KMS-11 (cell line): ENCODE measurements around the gene DDX1.

Source experiments
- H2AFZ ChIP-seq: fragments of 200-600 bp; sonication (generic); 2 replicates; pipeline ENCODE4 v1.6.1; 2016; ENCODE audit warnings: antibody characterized with exemption, mixed run types, low read depth
- H3K27ac ChIP-seq: fragments of 200-600 bp; sonication (generic); 2 replicates; pipeline ENCODE4 v1.6.1; 2016; ENCODE audit warnings: mild to moderate bottlenecking, mixed run types
- H3K27me3 ChIP-seq: fragments of 200-600 bp; sonication (generic); 2 replicates; pipeline ENCODE4 v1.6.1; 2017; ENCODE audit warnings: mild to moderate bottlenecking, low read depth, mixed run types, moderate library complexity; ENCODE audit not compliant: insufficient read depth
- H3K36me3 ChIP-seq: fragments of 200-600 bp; sonication (generic); 2 replicates; pipeline ENCODE4 v1.6.1; 2017; ENCODE audit warnings: mild to moderate bottlenecking, mixed run types; ENCODE audit not compliant: insufficient read depth
- H3K4me1 ChIP-seq: fragments of 200-600 bp; sonication (generic); 2 replicates; pipeline ENCODE4 v1.6.1; 2016; ENCODE audit warnings: mild to moderate bottlenecking, low read depth, mixed run types; ENCODE audit not compliant: poor library complexity, severe bottlenecking
- H3K4me2 ChIP-seq: fragments of 200-600 bp; sonication (generic); 2 replicates; pipeline ENCODE4 v1.7.0; 2016; ENCODE audit warnings: mild to moderate bottlenecking, mixed run types
- H3K4me3 ChIP-seq: fragments of 200-600 bp; sonication (generic); IDR thresholded peaks from 2 replicates; pipeline ENCODE4 v1.6.1; 2017; ENCODE audit warnings: low read depth, low read length, mixed read lengths; ENCODE audit not compliant: insufficient read depth
- H3K79me2 ChIP-seq: fragments of 200-600 bp; sonication (generic); 2 replicates; pipeline ENCODE4 v1.6.1; 2016; ENCODE audit warnings: low read depth, mixed run types; ENCODE audit not compliant: insufficient read depth
- H3K9ac ChIP-seq: fragments of 200-600 bp; sonication (generic); 2 replicates; pipeline ENCODE4 v1.6.1; 2016; ENCODE audit warnings: mild to moderate bottlenecking, mixed run types
- H4K20me1 ChIP-seq: fragments of 200-600 bp; sonication (generic); 2 replicates; pipeline ENCODE4 v1.6.1; 2016; ENCODE audit warnings: mild to moderate bottlenecking, mixed run types; ENCODE audit not compliant: insufficient read depth
- CTCF ChIP-seq: fragments of 200-600 bp; sonication (generic); conservative IDR thresholded peaks from 2 replicates; pipeline ENCODE4 v1.6.1; 2017; ENCODE audit warnings: low read depth, mild to moderate bottlenecking, antibody characterized with exemption, low read length, moderate library complexity, mixed read lengths

DDX1 gene

GRCh38 chr2:15595342-15595905 is 3.8 kb downstream of the DDX1 start:
- Histone ChIP-seq H3K27ac (no peak overlapping the region), H2AFZ (no peak overlapping the region), H3K9ac (no peak overlapping the region), H3K4me3 (no peak overlapping the region), H3K79me2 (peaks cover 42% of the 10 kb centered on the region), H3K27me3 (no peaks in the 10 kb centered on the region), H4K20me1 (no peaks in the 10 kb centered on the region), H3K4me2 (no peak overlapping the region), H3K4me1 (peaks cover 21% of the 10 kb centered on the region), H3K36me3 (peaks cover 7% of the 10 kb centered on the region; the same call in 1 of the 2 replicates)
- TF ChIP-seq CTCF = no peak

- peaks cover 42% of the 10 kb centered on the region for H3K79me2 ChIP-seq
Measured at GRCh38 chr2:15595936-15596335, 4.3 kb downstream of the DDX1 start.

GRCh38 chr2:15596350-15596749 is 4.7 kb downstream of the DDX1 start:
- Histone ChIP-seq H3K9ac (no peak overlapping the region), H4K20me1 (no peaks in the 10 kb centered on the region), H3K79me2 (peaks cover 42% of the 10 kb centered on the region), H3K36me3 (peaks cover 13% of the 10 kb centered on the region; the same call in 1 of the 2 replicates), H2AFZ (no peak overlapping the region), H3K4me2 (no peak overlapping the region), H3K27ac (no peak overlapping the region), H3K4me3 (no peak overlapping the region), H3K4me1 (peaks cover 17% of the 10 kb centered on the region), H3K27me3 (no peaks in the 10 kb centered on the region)
- no peak for TF ChIP-seq CTCF

More at GRCh38 chr2:15595936-15596335, 4.3 kb downstream of the DDX1 start:
- peaks cover 9% of the 10 kb centered on the region; the same call in 1 of the 2 replicates for H3K36me3 ChIP-seq
- TF ChIP-seq CTCF = no peak
- no peak overlapping the region for H3K27ac ChIP-seq
- no peak overlapping the region for H2AFZ ChIP-seq
- H3K27me3 ChIP-seq = no peaks in the 10 kb centered on the region
- no peak overlapping the region for H3K4me3 ChIP-seq
- H4K20me1 ChIP-seq = no peaks in the 10 kb centered on the region
- H3K4me2 ChIP-seq = no peak overlapping the region
- H3K9ac ChIP-seq = no peak overlapping the region
- H3K4me1 ChIP-seq = peaks cover 20% of the 10 kb centered on the region

- H3K4me1 ChIP-seq = peaks cover 17% of the 10 kb centered on the region
- no peak overlapping the region for H3K4me2 ChIP-seq
- no peak for TF ChIP-seq CTCF
- H4K20me1 ChIP-seq = no peaks in the 10 kb centered on the region
- peaks cover 36% of the 10 kb centered on the region for H3K79me2 ChIP-seq
- no peaks in the 10 kb centered on the region for H3K27me3 ChIP-seq
- H3K9ac ChIP-seq = no peak overlapping the region
- H3K27ac ChIP-seq = no peak overlapping the region
- H3K36me3 ChIP-seq = peaks cover 17% of the 10 kb centered on the region; the same call in 1 of the 2 replicates
- no peak overlapping the region for H3K4me3 ChIP-seq
- no peak overlapping the region for H2AFZ ChIP-seq
Measured at GRCh38 chr2:15596968-15597367, 5.3 kb downstream of the DDX1 start.
